GM12872 (cell line): ENCODE data around the gene CHKB.

ENCODE experiments used
- TF ChIP-seq, protein P1 (sequence below): IDR thresholded peaks from 3 replicates; pipeline ENCODE4 v1.5.1; 2011; ENCODE audit warnings: low read depth, mild to moderate bottlenecking, low read length, moderate library complexity; ENCODE audit not compliant: insufficient read depth

CHKB gene

DNA sequence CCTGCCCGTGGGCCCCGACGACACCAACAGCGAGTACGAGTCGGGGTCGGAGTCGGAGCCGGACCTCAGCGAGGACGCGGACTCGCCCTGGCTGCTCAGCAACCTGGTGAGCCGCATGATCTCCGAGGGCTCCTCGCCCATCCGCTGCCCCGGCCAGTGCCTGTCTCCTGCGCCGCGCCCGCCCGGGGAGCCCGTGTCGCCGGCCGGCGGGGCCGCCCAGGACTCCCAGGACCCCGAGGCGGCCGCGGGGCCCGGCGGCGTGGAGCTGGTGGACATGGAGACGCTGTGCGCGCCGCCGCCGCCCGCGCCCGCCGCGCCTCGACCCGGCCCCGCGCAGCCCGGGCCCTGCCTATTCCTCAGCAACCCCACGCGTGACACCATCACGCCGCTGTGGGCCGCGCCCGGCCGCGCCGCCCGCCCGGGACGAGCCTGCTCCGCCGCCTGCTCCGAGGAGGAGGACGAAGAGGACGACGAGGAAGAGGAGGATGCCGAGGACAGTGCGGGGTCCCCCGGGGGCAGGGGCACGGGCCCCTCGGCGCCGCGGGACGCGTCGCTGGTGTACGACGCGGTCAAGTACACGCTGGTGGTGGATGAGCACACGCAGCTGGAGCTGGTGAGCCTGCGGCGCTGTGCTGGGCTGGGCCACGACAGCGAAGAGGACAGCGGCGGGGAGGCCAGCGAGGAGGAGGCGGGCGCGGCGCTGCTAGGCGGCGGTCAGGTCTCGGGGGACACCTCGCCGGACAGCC lies 21.8 kb upstream of the CHKB start:
- TF ChIP-seq, protein P1, sequence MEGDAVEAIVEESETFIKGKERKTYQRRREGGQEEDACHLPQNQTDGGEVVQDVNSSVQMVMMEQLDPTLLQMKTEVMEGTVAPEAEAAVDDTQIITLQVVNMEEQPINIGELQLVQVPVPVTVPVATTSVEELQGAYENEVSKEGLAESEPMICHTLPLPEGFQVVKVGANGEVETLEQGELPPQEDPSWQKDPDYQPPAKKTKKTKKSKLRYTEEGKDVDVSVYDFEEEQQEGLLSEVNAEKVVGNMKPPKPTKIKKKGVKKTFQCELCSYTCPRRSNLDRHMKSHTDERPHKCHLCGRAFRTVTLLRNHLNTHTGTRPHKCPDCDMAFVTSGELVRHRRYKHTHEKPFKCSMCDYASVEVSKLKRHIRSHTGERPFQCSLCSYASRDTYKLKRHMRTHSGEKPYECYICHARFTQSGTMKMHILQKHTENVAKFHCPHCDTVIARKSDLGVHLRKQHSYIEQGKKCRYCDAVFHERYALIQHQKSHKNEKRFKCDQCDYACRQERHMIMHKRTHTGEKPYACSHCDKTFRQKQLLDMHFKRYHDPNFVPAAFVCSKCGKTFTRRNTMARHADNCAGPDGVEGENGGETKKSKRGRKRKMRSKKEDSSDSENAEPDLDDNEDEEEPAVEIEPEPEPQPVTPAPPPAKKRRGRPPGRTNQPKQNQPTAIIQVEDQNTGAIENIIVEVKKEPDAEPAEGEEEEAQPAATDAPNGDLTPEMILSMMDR, result no peak

DNA sequence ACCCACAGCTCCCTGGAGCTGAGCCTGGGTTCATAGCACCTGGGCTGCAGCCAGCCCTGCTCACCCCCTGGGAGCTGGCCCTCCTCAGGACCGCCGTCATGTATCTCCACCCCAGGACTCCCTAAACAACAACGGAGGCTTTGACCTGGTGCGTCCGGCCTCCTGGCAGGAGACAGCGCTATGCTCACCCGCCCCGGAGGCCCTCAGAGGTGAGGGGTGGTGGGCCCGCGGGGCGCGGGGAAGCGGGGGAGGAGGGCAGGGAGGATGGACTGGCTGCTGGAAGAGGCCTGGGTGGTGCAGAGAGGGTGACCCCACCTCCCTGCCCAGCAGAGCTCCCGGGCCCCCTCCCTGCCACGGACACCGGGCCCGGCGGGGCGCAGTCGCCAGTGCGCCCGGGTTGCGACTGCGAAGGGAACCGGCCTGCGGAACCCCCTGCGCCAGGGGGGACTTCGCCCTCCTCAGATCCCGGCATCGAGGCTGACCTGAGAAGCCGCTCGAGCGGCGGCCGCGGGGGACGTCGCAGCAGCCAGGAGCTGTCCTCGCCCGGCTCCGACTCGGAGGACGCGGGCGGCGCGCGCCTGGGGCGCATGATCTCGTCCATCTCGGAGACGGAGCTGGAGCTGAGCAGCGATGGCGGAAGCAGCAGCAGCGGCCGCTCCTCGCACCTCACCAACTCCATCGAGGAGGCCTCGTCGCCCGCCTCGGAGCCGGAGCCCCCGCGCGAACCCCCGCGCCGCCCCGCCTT lies 21.0 kb upstream of the CHKB start:
- TF ChIP-seq, protein P1, result no peak

DNA sequence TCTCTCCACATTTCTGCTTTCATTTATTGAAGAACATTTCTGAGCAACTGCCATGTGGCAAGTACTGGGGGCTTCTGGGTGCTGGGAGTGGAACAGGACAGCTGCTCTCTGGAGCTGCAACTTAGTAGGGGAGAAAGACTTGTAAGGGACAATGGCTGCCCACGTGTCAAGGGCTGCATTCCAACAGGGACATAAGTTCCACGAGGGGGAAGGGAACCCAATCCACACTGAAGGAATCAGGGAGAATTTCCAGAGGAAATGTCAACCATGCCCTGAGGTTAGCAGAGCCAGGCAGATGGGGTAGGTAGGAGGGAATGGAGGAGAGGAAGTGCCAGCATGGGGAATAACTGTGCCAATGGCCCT lies 19.7 kb upstream of the CHKB start:
- TF ChIP-seq, protein P1, result no peak

DNA sequence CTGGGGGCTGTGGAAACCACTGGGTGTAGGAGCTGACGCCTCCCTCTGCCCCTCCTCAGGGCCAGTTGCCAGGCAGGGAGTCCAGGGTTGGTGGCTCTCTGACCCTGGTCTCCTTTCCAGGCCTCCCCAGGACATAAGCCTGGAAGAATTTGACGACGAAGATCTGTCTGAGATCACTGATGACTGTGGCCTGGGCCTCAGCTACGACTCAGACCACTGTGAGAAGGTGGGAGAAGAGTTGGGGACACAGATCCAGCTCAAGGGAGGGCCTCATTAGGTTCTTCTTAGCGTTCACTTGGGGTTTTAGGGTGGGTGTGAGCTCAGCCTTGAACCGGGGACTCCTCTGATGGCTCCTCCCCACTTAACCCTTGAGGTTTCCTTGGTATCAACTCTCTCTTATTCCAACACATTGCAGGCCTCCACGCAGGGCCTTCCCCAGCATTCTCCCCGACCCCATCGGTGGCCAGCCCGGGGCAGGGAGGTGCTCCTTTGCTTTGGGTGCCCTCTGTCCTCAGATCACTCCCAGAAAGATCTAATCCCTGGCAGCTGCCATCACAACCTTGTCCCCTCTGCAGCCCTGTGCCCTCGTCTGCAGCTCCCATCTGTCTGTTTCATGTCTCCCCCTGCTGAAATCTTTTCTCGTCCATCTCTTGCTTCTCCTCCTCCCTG lies 19.2 kb upstream of the CHKB start:
- TF ChIP-seq, protein P1, result no peak

DNA sequence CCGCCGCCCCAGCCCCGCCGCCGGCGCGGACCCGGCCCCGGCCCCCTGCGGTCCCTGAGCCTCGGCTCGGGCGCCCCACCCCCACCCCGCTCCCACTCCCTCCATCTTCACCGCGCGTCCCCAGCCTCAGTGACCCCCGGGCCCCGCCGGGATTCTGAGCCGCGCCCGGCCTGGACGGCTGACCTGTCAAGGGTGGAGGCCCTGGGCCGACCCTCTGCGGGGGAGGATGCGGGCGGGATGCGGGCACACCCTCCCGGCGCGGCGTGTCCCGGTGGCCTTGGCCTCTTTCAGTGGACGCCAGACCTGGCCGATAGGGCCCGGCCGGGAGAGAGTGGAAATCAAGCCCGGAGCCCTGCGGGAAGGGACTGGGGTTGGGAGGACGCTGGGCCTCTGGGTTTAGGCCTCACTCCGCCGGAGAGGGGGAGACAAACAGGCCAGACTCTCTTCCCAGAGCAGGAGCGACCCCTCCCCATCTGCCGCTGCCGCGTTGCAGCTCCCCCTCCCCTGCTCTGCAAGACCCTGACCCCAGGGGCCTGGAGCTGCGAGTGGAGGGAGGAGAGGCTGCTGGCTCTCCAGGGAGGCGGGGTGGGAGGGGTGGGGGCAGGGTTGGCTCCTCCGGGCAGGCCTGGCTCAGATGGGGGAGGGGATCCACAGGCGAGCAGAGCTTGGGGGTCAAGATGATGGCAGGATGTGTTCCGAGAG lies 18.5 kb upstream of the CHKB start:
- TF ChIP-seq, protein P1, result no peak

DNA sequence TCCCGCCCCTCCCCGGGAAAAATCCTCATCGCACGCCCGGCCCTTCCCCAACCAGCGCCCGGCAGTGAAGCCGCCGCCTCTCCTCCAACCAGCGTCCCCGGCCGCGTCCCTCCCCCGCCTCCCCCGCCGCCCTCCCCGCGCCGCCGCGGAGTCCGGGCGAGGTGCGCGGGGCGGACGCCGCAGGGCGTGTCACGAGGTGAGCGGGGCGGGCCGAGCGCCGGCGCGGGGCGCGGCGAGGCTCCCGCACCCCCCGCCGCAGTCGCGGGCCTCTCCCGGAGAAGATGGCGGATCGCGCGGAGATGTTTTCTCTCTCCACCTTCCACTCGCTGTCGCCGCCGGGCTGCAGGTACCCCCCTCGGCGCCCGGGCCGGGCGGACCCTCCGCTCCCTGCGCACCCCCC lies 17.9 kb upstream of the CHKB start, which contains the start of gene MAPK8IP2:
Gene MAPK8IP2, plus strand, starts transcription at position 256 of the 400 bp plus-strand sequence. Its CDS starts 26 bp downstream, at position 282.
- TF ChIP-seq, protein P1, result no peak
